ENCODE data around the gene PAK6. TPM values are rescaled to one million over a fixed set of nuclear protein-coding genes. Genes with fewer than 3 reads are reported as not detected.

The PAK6 gene
- total RNA-seq (2013), result 0.06 TPM
- under 1 TPM in 1 of 3 donors, not detected in 2; 0.03 TPM for polyA plus RNA-seq
- not detected in 2 replicates for polyA minus RNA-seq
- 0 to 1.0 (median 0.08) reads per million in 11 experiments for total RNA-seq

DNA sequence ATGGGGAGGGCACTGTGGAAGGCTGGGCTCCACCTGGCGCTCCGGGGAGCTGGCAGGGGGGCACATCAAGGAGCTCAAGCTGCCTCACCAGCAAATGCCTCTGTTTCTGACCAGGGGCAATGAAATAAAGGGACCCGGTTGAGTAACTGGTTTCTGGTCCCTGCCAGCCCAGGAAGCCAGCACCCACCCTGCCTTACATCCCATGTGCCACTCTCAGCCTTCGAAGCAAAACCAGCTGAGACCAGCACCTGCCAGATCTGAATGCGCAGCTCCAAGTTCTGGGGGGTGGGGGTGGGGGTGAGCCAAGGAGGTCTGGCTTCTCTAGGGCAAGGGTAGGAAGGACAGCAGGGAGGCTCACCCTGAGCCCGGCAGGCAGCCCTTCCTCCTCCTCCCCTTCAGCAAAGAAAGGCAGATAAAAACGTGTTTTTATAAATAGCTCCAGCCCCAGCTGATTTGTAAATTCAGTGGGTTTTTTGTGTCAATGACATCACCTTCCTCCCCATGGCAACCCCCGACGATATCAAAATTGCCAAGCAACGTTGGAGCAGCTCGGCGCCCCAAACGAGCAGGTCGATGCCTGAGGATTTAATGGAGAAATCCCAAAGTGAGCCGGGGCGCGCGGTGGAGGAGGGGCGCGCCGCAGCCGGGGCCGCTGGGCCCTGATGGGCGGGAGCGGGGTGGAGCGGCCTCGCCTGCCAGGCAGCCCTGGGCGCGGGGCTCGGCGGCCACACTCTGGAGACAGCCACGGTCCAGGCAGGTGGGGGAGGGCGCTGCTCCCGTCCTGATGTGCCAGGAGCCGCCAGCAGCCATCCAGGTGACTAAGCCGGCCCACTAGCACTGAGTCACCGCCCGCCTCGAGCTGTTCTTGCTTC is at the start of gene PAK6:
Gene PAK6 (plus strand): TSS at position 532 of the 872 bp plus-strand sequence. CDS start 25,723 bp downstream, outside the sequence.
- intact Hi-C loops (cut with micrococcal nuclease), result no loop called here
- Mint-ChIP-seq H3K9me3 (peaks cover 0 to 3% (median 0%) of the 10 kb centered on the region in 7 donors), H3K4me3 (peak within 1 kb of the TSS; percentile 38 to 78), H3K4me1 (peaks cover 36% of the 10 kb centered on the region), H3K27me3 (ENCODE audit: low read depth in 3 of 3) (peaks cover 13 to 29% (median 24%) of the 10 kb centered on the region in 3 donors), H3K36me3 (peaks cover 3 to 4% of the 10 kb centered on the region in 2 donors), H3K27ac (peak within 1 kb of the TSS in 1 of 7 donors; percentile 52)
- 11% methylated on average over 31 of the region's 39 CpGs for WGBS (ENCODE audit: insufficient coverage)
- DNase-seq, result peak in 2 of 3 donors; percentile 31 to 54
- Histone ChIP-seq H3K9ac (ENCODE audit: insufficient read depth, low read length, poor library complexity, severe bottlenecking) (no peak within 1 kb of the TSS), H3K27ac (ENCODE audit: low read depth in 1 of 2, low read length in 2 of 2) (no peak within 1 kb of the TSS), H3K9me3 (replicated peaks in 1 of 2; ENCODE audit: control insufficient read depth in 1 of 2, insufficient read depth in 1 of 2, low read length in 2 of 2) (no peaks in the 10 kb centered on the region), H3K4me2 (replicated peaks; ENCODE audit: extremely low read depth, low read length, poor library complexity, severe bottlenecking) (peak within 1 kb of the TSS; percentile 70), H3K27me3 (ENCODE audit: control insufficient read depth in 2 of 2, insufficient read depth in 2 of 2, low read length in 2 of 2) (peaks cover 0 to 24% of the 10 kb centered on the region in 2 donors), H4K20me1 (ENCODE audit: insufficient read depth, low read length) (no peaks in the 10 kb centered on the region), H2AFZ (ENCODE audit: insufficient read depth, low read depth, low read length, poor library complexity, severe bottlenecking) (peak within 1 kb of the TSS; percentile 71), H3K4me3 (replicated peaks in 1 of 3; ENCODE audit: low read depth in 2 of 3, low read length in 3 of 3) (peak within 1 kb of the TSS in 1 of 3 experiments; percentile 63), H3K79me2 (ENCODE audit: insufficient read depth, low read length) (no peaks in the 10 kb centered on the region), H3K36me3 (replicated peaks in 1 of 2; ENCODE audit: control insufficient read depth in 1 of 2, insufficient read depth in 2 of 2, low read length in 2 of 2) (no peaks in the 10 kb centered on the region), H3K4me1 (ENCODE audit: control insufficient read depth in 1 of 2, insufficient read depth in 2 of 2, low read length in 2 of 2) (peaks cover 31 to 35% of the 10 kb centered on the region in 2 donors)
- no peak for TF ChIP-seq CTCF (IDR thresholded peaks at IDR 0.05)

- no peak overlapping the region for H3K4me2 ChIP-seq (replicated peaks; ENCODE audit: extremely low read depth, low read length, poor library complexity, severe bottlenecking)
- H3K9me3 ChIP-seq (replicated peaks in 1 of 2; ENCODE audit: control insufficient read depth in 1 of 2, insufficient read depth in 1 of 2, low read length in 2 of 2), result no peaks in the 10 kb centered on the region
- H4K20me1 ChIP-seq (ENCODE audit: insufficient read depth, low read length), result no peaks in the 10 kb centered on the region
- Mint-ChIP-seq H3K9me3 (no peaks in the 10 kb centered on the region), H3K27ac (no peak overlapping the region), H3K36me3 (peaks cover 30 to 71% of the 10 kb centered on the region in 2 donors), H3K4me1 (no peaks in the 10 kb centered on the region), H3K4me3 (no peak overlapping the region), H3K27me3 (ENCODE audit: low read depth in 3 of 3) (no peaks in the 10 kb centered on the region)
- TF ChIP-seq CTCF (IDR thresholded peaks at IDR 0.05), result no peak
- WGBS (ENCODE audit: insufficient coverage), result 95% methylated on average over 5 of the region's 6 CpGs
- intact Hi-C loops (cut with micrococcal nuclease), result no loop called here
- H3K27me3 ChIP-seq (ENCODE audit: control insufficient read depth in 2 of 2, insufficient read depth in 2 of 2, low read length in 2 of 2), result no peaks in the 10 kb centered on the region
- peak in 1 of 3 donors; percentile 36 for DNase-seq
- H3K79me2 ChIP-seq (ENCODE audit: insufficient read depth, low read length), result peaks cover 42% of the 10 kb centered on the region
- no peak overlapping the region for H3K27ac ChIP-seq (ENCODE audit: low read depth in 1 of 2, low read length in 2 of 2)
- H2AFZ ChIP-seq (ENCODE audit: insufficient read depth, low read depth, low read length, poor library complexity, severe bottlenecking), result no peak overlapping the region
- peaks cover 29 to 80% of the 10 kb centered on the region in 2 donors for H3K36me3 ChIP-seq (replicated peaks in 1 of 2; ENCODE audit: control insufficient read depth in 1 of 2, insufficient read depth in 2 of 2, low read length in 2 of 2)
- H3K9ac ChIP-seq (ENCODE audit: insufficient read depth, low read length, poor library complexity, severe bottlenecking), result no peak overlapping the region
- no peak overlapping the region for H3K4me3 ChIP-seq (replicated peaks in 1 of 3; ENCODE audit: low read depth in 2 of 3, low read length in 3 of 3)
- H3K4me1 ChIP-seq (ENCODE audit: control insufficient read depth in 1 of 2, insufficient read depth in 2 of 2, low read length in 2 of 2), result no peaks in the 10 kb centered on the region
These were observed 48.3 kb upstream of the PAK6 start for GRCh38 chr15:40190591-40190990.
